Endometrial microvascular endothelial cells (primary cell): ENCODE results near the gene AMH. TPM values are rescaled to one million over a fixed set of nuclear protein-coding genes. Genes with fewer than 3 reads are reported as not detected.
"Not testable (repeated sequence)": the region's sequence is repeated elsewhere in the genome, so short reads cannot be mapped to it uniquely, and the experiment has no call there.

Experiments
- in situ Hi-C: cut with HindIII; loops from 2 replicates; pipeline ENCODE4 v1.10.0; 2017; ENCODE audit warnings: low sequenced_read_pairs, low pct_unique_long_range_greater_than_20kb; ENCODE audit errors: inconsistent ontology term
- total RNA-seq: library from RNA; depleted of rRNA; stranded (reverse); fragments of >200 nt; gene quantifications from one replicate; pipeline ENCODE4 v1.2.3, GENCODE V29; 2015; ENCODE audit errors: inconsistent ontology term

The AMH gene
- total RNA-seq, 1 donor from 2014 or later, result 0.19 TPM

- in situ Hi-C loops, result no loop called here
These were observed 28.0 kb downstream of the AMH start for GRCh38 chr19:2277138-2277537.

- in situ Hi-C loops, result no loop called here
These were observed 29.5 kb downstream of the AMH start for GRCh38 chr19:2278459-2279158.

GRCh38 chr19:2280633-2281264 is 31.6 kb downstream of the AMH start:
- in situ Hi-C loops, result no loop called here

- in situ Hi-C loops, result not testable (repeated sequence)
These were observed 32.3 kb downstream of the AMH start for GRCh38 chr19:2281265-2282061.

GRCh38 chr19:2282062-2282861 is 33.1 kb downstream of the AMH start, which contains the start of gene PEAK3:
PEAK3 (minus strand) TSS chr19:2282175; CDS start chr19:2280931, 1,244 bp downstream.
- in situ Hi-C loops, result no loop called here

GRCh38 chr19:2282862-2283237 is 33.7 kb downstream of the AMH start:
- in situ Hi-C loops, result no loop called here

GRCh38 chr19:2283835-2284507 is 34.8 kb downstream of the AMH start:
- in situ Hi-C loops, result no loop called here

GRCh38 chr19:2286402-2287140 is 37.4 kb downstream of the AMH start:
- in situ Hi-C loops, result no loop called here

- in situ Hi-C loops, result no loop called here
These were observed 38.6 kb downstream of the AMH start for GRCh38 chr19:2287585-2288337.

- in situ Hi-C loops, result no loop called here
These were observed 39.3 kb downstream of the AMH start for GRCh38 chr19:2288338-2288817.

GRCh38 chr19:2288818-2289713 is 39.9 kb downstream of the AMH start:
- in situ Hi-C loops, result no loop called here

- in situ Hi-C loops, result no loop called here
These were observed 40.8 kb downstream of the AMH start for GRCh38 chr19:2289714-2290435.

- in situ Hi-C loops, result no loop called here
These were observed 41.5 kb downstream of the AMH start for GRCh38 chr19:2290441-2291184.

GRCh38 chr19:2291185-2291751 is 42.1 kb downstream of the AMH start:
- in situ Hi-C loops, result no loop called here
